NCI-H1092 treated with DMSO at 0.1 percent for 48 hours (cell line): Measurements from ENCODE around the gene ENPEP.
"Not testable (repeated sequence)": the region's sequence is repeated elsewhere in the genome, so short reads cannot be mapped to it uniquely, and the experiment has no call there.

Experiments
- DNase-seq: peaks from one replicate; lab custom pipeline; 2025; lab: John Stamatoyannopoulos, UW

The ENPEP gene

GRCh38 chr4:110475881-110476818 lies at the start of gene ENPEP:
ENPEP (plus strand) TSS chr4:110476155; CDS start chr4:110476415, 260 bp downstream.
- no peak for DNase-seq

GRCh38 chr4:110431805-110432204 lies 44.1 kb upstream of the ENPEP start:
- DNase-seq, result not testable (repeated sequence)

- DNase-seq, result not testable (repeated sequence)
Measured at GRCh38 chr4:110437292-110437691, 38.7 kb upstream of the ENPEP start.

- not testable (repeated sequence) for DNase-seq
Measured at GRCh38 chr4:110439209-110439608, 36.7 kb upstream of the ENPEP start.

- no peak for DNase-seq
Measured at GRCh38 chr4:110442309-110442708, 33.6 kb upstream of the ENPEP start.

- DNase-seq, result no peak
Measured at GRCh38 chr4:110442788-110443187, 33.2 kb upstream of the ENPEP start.

- DNase-seq, result no peak
Measured at GRCh38 chr4:110449947-110450346, 26.0 kb upstream of the ENPEP start.

GRCh38 chr4:110452546-110452945 lies 23.4 kb upstream of the ENPEP start:
- no peak for DNase-seq

- no peak for DNase-seq
Measured at GRCh38 chr4:110454441-110454840, 21.5 kb upstream of the ENPEP start.

- no peak for DNase-seq
Measured at GRCh38 chr4:110458494-110459266, 17.3 kb upstream of the ENPEP start.

- DNase-seq, result no peak
Measured at GRCh38 chr4:110460074-110460746, 15.7 kb upstream of the ENPEP start.

GRCh38 chr4:110467400-110467799 lies 8.6 kb upstream of the ENPEP start:
- no peak for DNase-seq

- DNase-seq, result no peak
Measured at GRCh38 chr4:110472583-110473329, 3.2 kb upstream of the ENPEP start.

- no peak for DNase-seq
Measured at GRCh38 chr4:110474481-110474880, 1.5 kb upstream of the ENPEP start.

GRCh38 chr4:110475080-110475479 lies 875 bp upstream of the ENPEP start:
- DNase-seq, result not testable (repeated sequence)

- no peak for DNase-seq
Measured at GRCh38 chr4:110477836-110478235, 1.9 kb downstream of the ENPEP start.

GRCh38 chr4:110480031-110480549 lies 4.1 kb downstream of the ENPEP start:
- DNase-seq, result no peak

GRCh38 chr4:110480746-110481271 lies 4.9 kb downstream of the ENPEP start:
- no peak for DNase-seq

- DNase-seq, result no peak
Measured at GRCh38 chr4:110483516-110483915, 7.6 kb downstream of the ENPEP start.

GRCh38 chr4:110484029-110484428 lies 8.1 kb downstream of the ENPEP start:
- no peak for DNase-seq

GRCh38 chr4:110484767-110485166 lies 8.8 kb downstream of the ENPEP start:
- DNase-seq, result no peak
